C4-2B (cell line): ENCODE data around the gene RFESD.

Experiments
- ZFX ChIP-seq: fragments of 450-650 bp; IDR thresholded peaks from 2 replicates; pipeline ENCODE4 v1.6.1; 2017
- TF ChIP-seq, protein P1 (sequence below): fragments of 450-650 bp; conservative IDR thresholded peaks from 2 replicates; pipeline ENCODE4 v1.5.1; 2017; ENCODE audit warnings: mild to moderate bottlenecking

DNA sequence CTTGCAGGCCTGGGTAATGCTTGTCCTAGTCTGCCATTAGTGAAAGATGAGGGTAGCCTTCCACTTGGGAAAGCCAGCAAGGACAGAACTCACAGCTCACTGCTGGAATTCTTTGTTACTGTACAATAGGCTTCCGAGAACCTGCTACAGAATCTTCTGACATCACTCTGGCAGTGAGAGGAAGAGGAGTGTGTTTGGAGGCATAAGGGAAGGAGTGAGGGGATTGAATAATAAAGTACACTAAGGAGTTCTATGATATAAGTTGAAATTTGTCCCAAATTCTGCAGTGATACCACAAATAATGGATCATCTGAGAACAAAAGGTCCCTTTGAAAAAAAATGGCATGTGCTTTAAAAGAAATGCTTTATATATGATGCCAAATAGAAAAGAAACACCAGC lies 36.3 kb downstream of the RFESD start, which contains the start of gene SPATA9:
- TF ChIP-seq, protein P1, sequence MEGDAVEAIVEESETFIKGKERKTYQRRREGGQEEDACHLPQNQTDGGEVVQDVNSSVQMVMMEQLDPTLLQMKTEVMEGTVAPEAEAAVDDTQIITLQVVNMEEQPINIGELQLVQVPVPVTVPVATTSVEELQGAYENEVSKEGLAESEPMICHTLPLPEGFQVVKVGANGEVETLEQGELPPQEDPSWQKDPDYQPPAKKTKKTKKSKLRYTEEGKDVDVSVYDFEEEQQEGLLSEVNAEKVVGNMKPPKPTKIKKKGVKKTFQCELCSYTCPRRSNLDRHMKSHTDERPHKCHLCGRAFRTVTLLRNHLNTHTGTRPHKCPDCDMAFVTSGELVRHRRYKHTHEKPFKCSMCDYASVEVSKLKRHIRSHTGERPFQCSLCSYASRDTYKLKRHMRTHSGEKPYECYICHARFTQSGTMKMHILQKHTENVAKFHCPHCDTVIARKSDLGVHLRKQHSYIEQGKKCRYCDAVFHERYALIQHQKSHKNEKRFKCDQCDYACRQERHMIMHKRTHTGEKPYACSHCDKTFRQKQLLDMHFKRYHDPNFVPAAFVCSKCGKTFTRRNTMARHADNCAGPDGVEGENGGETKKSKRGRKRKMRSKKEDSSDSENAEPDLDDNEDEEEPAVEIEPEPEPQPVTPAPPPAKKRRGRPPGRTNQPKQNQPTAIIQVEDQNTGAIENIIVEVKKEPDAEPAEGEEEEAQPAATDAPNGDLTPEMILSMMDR: no peak
- TF ChIP-seq ZFX: no peak
